HepG2 (cell line): ENCODE data around the gene CYB5B. TPM values are rescaled to one million over a fixed set of nuclear protein-coding genes. Genes with fewer than 3 reads are reported as not detected.
A peak's percentile ranks its signal among the peaks of the same experiment; 100 is the strongest.

Source experiments
- DPF2 ChIP-seq: sonication (generic); formaldehyde crosslinking; IDR thresholded peaks from 2 replicates; pipeline ENCODE4 v1.4.0; 2020; ENCODE audit warnings: mild to moderate bottlenecking, low read depth, missing genetic modification reagents, borderline replicate concordance
- FIP1L1 ChIP-seq: fragments of 200-400 bp; formaldehyde crosslinking; IDR thresholded peaks from 2 replicates; pipeline ENCODE4 v1.6.1; 2018; ENCODE audit warnings: low read depth, mild to moderate bottlenecking, low read length, moderate library complexity, borderline replicate concordance; ENCODE audit not compliant: insufficient read depth
- FOXA1 ChIP-seq, 2 experiments: fragments of 450-650 bp in 1 of 2; sonication (generic) in 1 of 2; formaldehyde crosslinking in 1 of 2; IDR thresholded peaks; 2 replicates each; pipeline versions ENCODE4 v1.4.0 to v1.6.1; 2016 to 2020; ENCODE audit warnings: missing genetic modification reagents in 1 of 2
- HDAC2 ChIP-seq: sonication (generic); formaldehyde crosslinking; IDR thresholded peaks from 2 replicates; pipeline ENCODE4 v1.4.0; 2020; ENCODE audit warnings: missing genetic modification reagents
- HMG20B ChIP-seq: conservative IDR thresholded peaks from 2 replicates; pipeline ENCODE4 v1.6.1; 2016; ENCODE audit warnings: missing genetic modification reagents, missing compliant biosample characterization
- KMT2A ChIP-seq: sonication (generic); formaldehyde crosslinking; IDR thresholded peaks from 2 replicates; pipeline ENCODE4 v1.4.0; 2020; ENCODE audit warnings: missing genetic modification reagents
- MEF2D ChIP-seq: sonication (generic); formaldehyde crosslinking; IDR thresholded peaks from 2 replicates; pipeline ENCODE4 v1.5.1; 2020; ENCODE audit warnings: mild to moderate bottlenecking, missing genetic modification reagents
- NR2F6 ChIP-seq, 2 experiments: IDR thresholded peaks; 2 replicates each; pipeline ENCODE4 v1.6.1; 2016; ENCODE audit warnings: antibody characterized with exemption in 1 of 2, mild to moderate bottlenecking in 1 of 2
- PATZ1 ChIP-seq: sonication (generic); formaldehyde crosslinking; IDR thresholded peaks from 2 replicates; pipeline ENCODE4 v1.4.0; 2020; ENCODE audit warnings: missing genetic modification reagents
- SMARCC2 ChIP-seq: fragments of 450-650 bp; IDR thresholded peaks from 2 replicates; pipeline ENCODE4 v1.6.1; 2017; ENCODE audit warnings: antibody characterized with exemption, mild to moderate bottlenecking
- ZFP41 ChIP-seq: sonication (generic); formaldehyde crosslinking; IDR thresholded peaks from 2 replicates; pipeline ENCODE4 v1.4.0; 2020; ENCODE audit warnings: mild to moderate bottlenecking, missing genetic modification reagents, borderline replicate concordance
- ZMYM4 ChIP-seq: sonication (generic); formaldehyde crosslinking; IDR thresholded peaks from 2 replicates; pipeline ENCODE4 v1.8.1; 2023; ENCODE audit warnings: mild to moderate bottlenecking, missing genetic modification reagents
- ZNF17 ChIP-seq: sonication (generic); formaldehyde crosslinking; IDR thresholded peaks from 2 replicates; pipeline ENCODE4 v1.5.0; 2020; ENCODE audit warnings: mild to moderate bottlenecking, missing genetic modification reagents
- ZNF451 ChIP-seq: sonication (generic); formaldehyde crosslinking; IDR thresholded peaks from 2 replicates; pipeline ENCODE4 v1.5.0; 2020; ENCODE audit warnings: mild to moderate bottlenecking, missing genetic modification reagents
- ZNF564 ChIP-seq: sonication (generic); formaldehyde crosslinking; IDR thresholded peaks from 2 replicates; pipeline ENCODE4 v1.8.1; 2023; ENCODE audit warnings: mild to moderate bottlenecking, missing genetic modification reagents
- ZNF720 ChIP-seq: sonication (generic); formaldehyde crosslinking; IDR thresholded peaks from 2 replicates; pipeline ENCODE4 v1.4.0; 2020; ENCODE audit warnings: missing genetic modification reagents
- ZNF749 ChIP-seq: sonication (generic); formaldehyde crosslinking; IDR thresholded peaks from 2 replicates; pipeline ENCODE4 v1.8.0; 2022; ENCODE audit warnings: mild to moderate bottlenecking, missing genetic modification reagents, moderate library complexity, borderline replicate concordance
- polyA plus RNA-seq, 8 experiments: library from polyadenylated mRNA; depleted of rRNA in 3 of 8; stranded (reverse) in 7 of 8; unstranded in 1 of 8; fragments of >200 nt; fragmentation: Illumina TruSeq in 4 of 8; extraction: Trizol in 4 of 8; gene quantifications; 2 replicates each; pipeline versions ENCODE4 v1.2.1 to v1.2.3, GENCODE V29; 2011 to 2016; ENCODE audit warnings: low read depth in 4 of 8, missing spikeins in 1 of 8, mixed read lengths in 1 of 8; ENCODE audit not compliant: insufficient read depth in 1 of 8
- total RNA-seq, 5 experiments: library from RNA; depleted of rRNA; stranded (reverse); fragments of >200 nt; fragmentation: Illumina TruSeq; extraction: Trizol; gene quantifications; 2 replicates each; pipeline ENCODE4 v1.2.3, GENCODE V29; 2016; ENCODE audit warnings: low read depth in 1 of 5
- TF ChIP-seq, protein P1 (sequence below): sonication (generic); formaldehyde crosslinking; IDR thresholded peaks from 2 replicates; pipeline ENCODE4 v1.5.0; 2020; ENCODE audit warnings: missing genetic modification reagents
- TF ChIP-seq, protein P2 (sequence below): IDR thresholded peaks from 2 replicates; pipeline ENCODE4 v1.4.0; 2020; ENCODE audit warnings: mild to moderate bottlenecking, missing genetic modification reagents
- TF ChIP-seq, protein P3 (sequence below): sonication (generic); formaldehyde crosslinking; IDR thresholded peaks from 2 replicates; pipeline ENCODE4 v1.5.0; 2020; ENCODE audit warnings: missing genetic modification reagents

Gene CYB5B
- total and polyA plus RNA-seq, 2 of the 13 experiments (the other 11 are each of a cell fraction or from before 2014, with no cell fraction given) = 234 to 432 TPM

DNA sequence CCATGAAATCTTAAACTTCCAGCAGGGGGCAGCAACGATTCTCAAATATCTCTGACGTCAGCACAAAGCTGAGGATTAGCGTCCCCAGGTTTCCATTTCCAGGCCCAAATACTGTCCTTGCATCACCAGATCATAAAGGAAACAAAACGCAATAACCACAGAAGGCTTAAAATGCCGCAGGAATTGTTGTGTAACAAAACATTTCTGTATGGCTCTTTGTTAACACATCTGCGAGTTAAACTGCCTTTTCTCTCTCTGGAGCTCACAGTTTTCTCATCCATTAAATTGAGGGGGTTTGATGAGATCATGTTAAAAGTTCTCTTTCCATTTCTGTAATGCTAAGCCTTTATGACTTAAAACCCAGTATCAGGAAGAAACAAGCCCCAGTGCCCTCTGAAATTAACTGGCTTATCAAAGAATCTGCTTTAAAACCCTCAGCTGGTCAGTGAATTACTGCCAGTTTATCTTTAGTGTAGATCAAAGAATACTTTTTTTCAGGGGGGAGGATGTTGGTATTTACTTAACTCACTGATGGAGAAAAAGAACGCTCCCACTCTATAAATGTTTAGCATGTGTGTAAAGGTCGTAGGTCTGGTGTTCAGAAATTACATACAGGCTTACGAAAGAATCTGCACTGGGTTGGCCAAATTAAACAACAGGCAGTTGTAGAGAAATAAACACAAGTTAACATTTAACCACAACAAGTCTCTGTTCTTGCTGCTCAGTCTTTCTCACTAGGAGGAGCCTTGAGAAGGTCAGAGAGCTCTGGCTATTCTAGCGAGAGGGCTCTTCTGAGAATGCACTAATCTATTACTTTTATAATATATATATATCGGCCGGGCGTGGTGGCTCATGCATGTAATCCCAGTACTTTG, 28.0 kb upstream of the CYB5B start (continued):
- TF ChIP-seq ZNF17 (CRISPR knock-in tag) (no peak), ZNF451 (no peak), ZNF564 (CRISPR knock-in tag) (peak; percentile 82), HMG20B (CRISPR knock-in tag) (peak; percentile 56; the same call in 1 of the 2 replicates), DPF2 (CRISPR knock-in tag) (peak; percentile 88; the same call in 1 of the 2 replicates), ZNF720 (CRISPR knock-in tag) (no peak), KMT2A (CRISPR knock-in tag) (peak; percentile 56; the same call in 1 of the 2 replicates), MEF2D (CRISPR knock-in tag) (peak; percentile 96), ZNF749 (peak; percentile 39; the same call in 1 of the 2 replicates), HDAC2 (CRISPR knock-in tag) (peak; percentile 84), NR2F6 (IDR thresholded peaks at IDR 0.05) (peak; percentile 98), NR2F6 (CRISPR knock-in tag; IDR thresholded peaks at IDR 0.05) (peak; percentile 95), FOXA1 (IDR thresholded peaks at IDR 0.05) (peak; percentile 58), FOXA1 (CRISPR knock-in tag; IDR thresholded peaks at IDR 0.05) (peak; percentile 92), SMARCC2 (0 out of 2 replicates have a peak, but pooled peaks have one; percentile 62), ZMYM4 (CRISPR knock-in tag) (peak; percentile 63), ZFP41 (CRISPR knock-in tag) (no peak), FIP1L1 (no peak), PATZ1 (peak; percentile 100)
- TF ChIP-seq, protein P1, sequence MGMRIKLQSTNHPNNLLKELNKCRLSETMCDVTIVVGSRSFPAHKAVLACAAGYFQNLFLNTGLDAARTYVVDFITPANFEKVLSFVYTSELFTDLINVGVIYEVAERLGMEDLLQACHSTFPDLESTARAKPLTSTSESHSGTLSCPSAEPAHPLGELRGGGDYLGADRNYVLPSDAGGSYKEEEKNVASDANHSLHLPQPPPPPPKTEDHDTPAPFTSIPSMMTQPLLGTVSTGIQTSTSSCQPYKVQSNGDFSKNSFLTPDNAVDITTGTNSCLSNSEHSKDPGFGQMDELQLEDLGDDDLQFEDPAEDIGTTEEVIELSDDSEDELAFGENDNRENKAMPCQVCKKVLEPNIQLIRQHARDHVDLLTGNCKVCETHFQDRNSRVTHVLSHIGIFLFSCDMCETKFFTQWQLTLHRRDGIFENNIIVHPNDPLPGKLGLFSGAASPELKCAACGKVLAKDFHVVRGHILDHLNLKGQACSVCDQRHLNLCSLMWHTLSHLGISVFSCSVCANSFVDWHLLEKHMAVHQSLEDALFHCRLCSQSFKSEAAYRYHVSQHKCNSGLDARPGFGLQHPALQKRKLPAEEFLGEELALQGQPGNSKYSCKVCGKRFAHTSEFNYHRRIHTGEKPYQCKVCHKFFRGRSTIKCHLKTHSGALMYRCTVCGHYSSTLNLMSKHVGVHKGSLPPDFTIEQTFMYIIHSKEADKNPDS = no peak
- TF ChIP-seq, protein P2, sequence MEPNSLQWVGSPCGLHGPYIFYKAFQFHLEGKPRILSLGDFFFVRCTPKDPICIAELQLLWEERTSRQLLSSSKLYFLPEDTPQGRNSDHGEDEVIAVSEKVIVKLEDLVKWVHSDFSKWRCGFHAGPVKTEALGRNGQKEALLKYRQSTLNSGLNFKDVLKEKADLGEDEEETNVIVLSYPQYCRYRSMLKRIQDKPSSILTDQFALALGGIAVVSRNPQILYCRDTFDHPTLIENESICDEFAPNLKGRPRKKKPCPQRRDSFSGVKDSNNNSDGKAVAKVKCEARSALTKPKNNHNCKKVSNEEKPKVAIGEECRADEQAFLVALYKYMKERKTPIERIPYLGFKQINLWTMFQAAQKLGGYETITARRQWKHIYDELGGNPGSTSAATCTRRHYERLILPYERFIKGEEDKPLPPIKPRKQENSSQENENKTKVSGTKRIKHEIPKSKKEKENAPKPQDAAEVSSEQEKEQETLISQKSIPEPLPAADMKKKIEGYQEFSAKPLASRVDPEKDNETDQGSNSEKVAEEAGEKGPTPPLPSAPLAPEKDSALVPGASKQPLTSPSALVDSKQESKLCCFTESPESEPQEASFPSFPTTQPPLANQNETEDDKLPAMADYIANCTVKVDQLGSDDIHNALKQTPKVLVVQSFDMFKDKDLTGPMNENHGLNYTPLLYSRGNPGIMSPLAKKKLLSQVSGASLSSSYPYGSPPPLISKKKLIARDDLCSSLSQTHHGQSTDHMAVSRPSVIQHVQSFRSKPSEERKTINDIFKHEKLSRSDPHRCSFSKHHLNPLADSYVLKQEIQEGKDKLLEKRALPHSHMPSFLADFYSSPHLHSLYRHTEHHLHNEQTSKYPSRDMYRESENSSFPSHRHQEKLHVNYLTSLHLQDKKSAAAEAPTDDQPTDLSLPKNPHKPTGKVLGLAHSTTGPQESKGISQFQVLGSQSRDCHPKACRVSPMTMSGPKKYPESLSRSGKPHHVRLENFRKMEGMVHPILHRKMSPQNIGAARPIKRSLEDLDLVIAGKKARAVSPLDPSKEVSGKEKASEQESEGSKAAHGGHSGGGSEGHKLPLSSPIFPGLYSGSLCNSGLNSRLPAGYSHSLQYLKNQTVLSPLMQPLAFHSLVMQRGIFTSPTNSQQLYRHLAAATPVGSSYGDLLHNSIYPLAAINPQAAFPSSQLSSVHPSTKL (CRISPR knock-in tag) = peak; percentile 98
- TF ChIP-seq, protein P3, sequence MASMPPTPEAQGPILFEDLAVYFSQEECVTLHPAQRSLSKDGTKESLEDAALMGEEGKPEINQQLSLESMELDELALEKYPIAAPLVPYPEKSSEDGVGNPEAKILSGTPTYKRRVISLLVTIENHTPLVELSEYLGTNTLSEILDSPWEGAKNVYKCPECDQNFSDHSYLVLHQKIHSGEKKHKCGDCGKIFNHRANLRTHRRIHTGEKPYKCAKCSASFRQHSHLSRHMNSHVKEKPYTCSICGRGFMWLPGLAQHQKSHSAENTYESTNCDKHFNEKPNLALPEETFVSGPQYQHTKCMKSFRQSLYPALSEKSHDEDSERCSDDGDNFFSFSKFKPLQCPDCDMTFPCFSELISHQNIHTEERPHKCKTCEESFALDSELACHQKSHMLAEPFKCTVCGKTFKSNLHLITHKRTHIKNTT (CRISPR knock-in tag) = no peak
